AG04449 (cell line): ENCODE results near the gene SETD2.

Source experiments
- CTCF ChIA-PET: fragments of 350-600 bp; formaldehyde crosslinking; extraction: SDS; loops from one replicate; lab custom pipeline; 2021; ENCODE audit warnings: antibody characterized with exemption; lab: Yijun Ruan, JAX
- POLR2A ChIA-PET: fragments of 400-600, 350-600 bp; formaldehyde crosslinking; extraction: SDS; loops from one replicate; lab custom pipeline; 2020; ENCODE audit warnings: antibody characterized with exemption, inconsistent platforms; lab: Yijun Ruan, JAX
- DNase-seq: peaks from one replicate; pipeline ENCODE4 v3.0.0-alpha.2; 2010; ENCODE audit warnings: low read depth, low spot score
- H3K4me3 ChIP-seq: 2 replicates; pipeline ENCODE4 v1.5.1; 2011; ENCODE audit warnings: low read depth, mild to moderate bottlenecking, control low read depth, low read length
- CTCF ChIP-seq: IDR thresholded peaks from one replicate; pipeline ENCODE4 v1.5.1; 2011; ENCODE audit warnings: mild to moderate bottlenecking, moderate library complexity, low read length, control low read depth, inconsistent platforms; ENCODE audit not compliant: insufficient read depth; ENCODE audit errors: missing control alignments

Gene SETD2

GRCh38 chr3:47016934-47017435 is 146.9 kb downstream of the SETD2 start:
- no peak overlapping the region for H3K4me3 ChIP-seq
- POLR2A ChIA-PET: no interaction called here
- DNase-seq: peak; percentile 60
- CTCF ChIA-PET: no interaction called here
- no peak for TF ChIP-seq CTCF

DNA sequence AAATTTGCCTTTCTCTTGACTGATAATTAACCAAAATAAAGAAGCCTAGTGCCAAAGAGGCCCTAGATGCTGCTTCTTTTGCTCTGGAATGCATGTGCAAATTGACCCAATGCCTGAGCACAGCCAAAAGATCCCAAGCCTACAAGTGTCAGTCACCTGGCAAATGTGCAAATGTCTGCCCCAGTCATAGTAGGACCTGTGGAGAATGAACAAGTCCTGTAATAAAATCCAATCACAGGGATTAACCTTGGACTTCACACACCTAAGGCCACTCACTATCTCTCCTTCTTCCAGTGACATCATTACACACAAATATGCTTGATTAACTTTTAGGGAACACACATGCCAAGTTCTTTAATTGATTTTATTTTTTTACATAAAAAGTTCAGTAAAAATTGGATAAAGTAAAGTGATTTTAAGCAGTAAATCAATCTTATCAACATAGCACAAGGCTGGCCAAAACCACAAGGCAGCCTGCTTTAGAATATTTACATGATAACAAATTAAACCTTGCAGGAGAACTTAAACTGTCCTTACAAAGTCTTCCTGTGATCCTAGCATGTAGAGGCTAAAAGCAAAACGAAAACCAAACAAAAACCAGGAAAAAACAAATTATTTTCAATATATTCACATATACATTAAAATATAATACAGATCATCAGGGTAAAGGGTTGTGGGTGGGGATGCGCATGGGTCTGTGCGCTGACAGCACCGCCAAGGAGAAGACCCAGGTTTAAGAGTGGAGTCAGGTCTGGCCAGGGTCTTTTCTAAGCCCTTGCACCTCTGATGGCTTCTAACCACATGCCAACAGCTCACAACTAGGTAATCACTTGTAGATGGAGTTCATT is 147.6 kb downstream of the SETD2 start:
- CTCF ChIA-PET: no interaction called here
- TF ChIP-seq CTCF: no peak
- DNase-seq: no peak
- H3K4me3 ChIP-seq: no peak overlapping the region
- POLR2A ChIA-PET: no interaction called here

- no peak overlapping the region for H3K4me3 ChIP-seq
- CTCF ChIA-PET: interaction anchor here (1.4 kb wide), 1 partner anchor 106 kb away, joined by 3 read pairs; no protein-coding TSS in a partner anchor
- POLR2A ChIA-PET: no interaction called here
- DNase-seq: no peak
- no peak for TF ChIP-seq CTCF
Measured at GRCh38 chr3:47015151-47015550, 148.8 kb downstream of the SETD2 start.

GRCh38 chr3:47014036-47014435 is 149.9 kb downstream of the SETD2 start:
- CTCF ChIA-PET: interaction anchor here (1.3 to 1.4 kb wide), 2 partner anchors 15 to 105 kb away, joined by 3 to 6 read pairs; no protein-coding TSS in a partner anchor
- no peak for TF ChIP-seq CTCF
- no peak overlapping the region for H3K4me3 ChIP-seq
- no peak for DNase-seq
- POLR2A ChIA-PET: no interaction called here

DNA sequence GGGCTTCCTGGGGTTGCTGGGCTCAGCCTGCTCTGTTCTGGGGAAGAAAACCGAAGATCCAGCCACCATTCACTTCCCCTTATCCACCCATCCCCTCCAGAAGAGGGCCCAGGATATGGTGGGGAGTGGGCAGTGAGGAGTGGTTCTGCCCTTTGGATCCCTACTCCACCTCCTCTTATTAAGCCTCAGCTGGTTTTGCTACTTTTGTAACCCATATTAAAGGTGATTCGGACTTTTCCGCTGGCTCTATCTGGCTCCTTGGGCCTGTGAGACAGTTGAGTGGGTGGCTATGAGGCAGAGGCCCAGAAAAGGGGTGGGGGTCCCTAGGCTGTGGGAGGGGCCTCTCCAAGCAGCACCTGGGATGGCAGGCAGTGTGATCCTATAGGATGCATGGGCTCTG is 150.7 kb downstream of the SETD2 start:
- DNase-seq: no peak
- H3K4me3 ChIP-seq: no peak overlapping the region
- no peak for TF ChIP-seq CTCF
- CTCF ChIA-PET: interaction anchor here (0.9 kb wide), 1 partner anchor 311 kb away, joined by 3 read pairs; no protein-coding TSS in a partner anchor
- POLR2A ChIA-PET: no interaction called here

GRCh38 chr3:47012342-47013230 is 151.3 kb downstream of the SETD2 start:
- H3K4me3 ChIP-seq: no peak overlapping the region
- CTCF ChIA-PET: interaction anchor here (0.9 kb wide), 1 partner anchor 312 kb away, joined by 3 read pairs; no protein-coding TSS in a partner anchor
- no peak for DNase-seq
- POLR2A ChIA-PET: no interaction called here
- TF ChIP-seq CTCF: no peak
